ENCODE results near the gene CHMP5.

CHMP5 gene

GRCh38 chr9:33320568-33321261, 55.9 kb downstream of the CHMP5 start:
- Histone ChIP-seq H3K4me1 (ENCODE audit: control insufficient read depth, insufficient read depth, low read length) (peaks cover 40% of the 10 kb centered on the region), H3K4me2 (ENCODE audit: low read length) (peak overlapping the region; percentile 75), H3K4me3 (ENCODE audit: low read length) (peak overlapping the region; percentile 49), H3K9ac (ENCODE audit: low read depth, low read length) (peak overlapping the region; percentile 78), H3K9me3 (replicated peaks; ENCODE audit: low read length) (no peaks in the 10 kb centered on the region), H3K27me3 (ENCODE audit: control insufficient read depth, insufficient read depth, low read length) (no peaks in the 10 kb centered on the region), H3K36me3 (ENCODE audit: insufficient read depth, low read length) (peaks cover 58% of the 10 kb centered on the region)

- no peak overlapping the region for H3K4me3 ChIP-seq (ENCODE audit: low read length)
- H3K9ac ChIP-seq (ENCODE audit: low read depth, low read length) = peak overlapping the region; percentile 21
- H3K4me1 ChIP-seq (ENCODE audit: control insufficient read depth, insufficient read depth, low read length) = peaks cover 56% of the 10 kb centered on the region
- peak overlapping the region; percentile 14 for H3K4me2 ChIP-seq (ENCODE audit: low read length)
- peaks cover 30% of the 10 kb centered on the region for H3K36me3 ChIP-seq (ENCODE audit: insufficient read depth, low read length)
- H3K27me3 ChIP-seq (ENCODE audit: control insufficient read depth, insufficient read depth, low read length) = no peaks in the 10 kb centered on the region
- no peaks in the 10 kb centered on the region for H3K9me3 ChIP-seq (replicated peaks; ENCODE audit: low read length)
These were observed 64.3 kb downstream of the CHMP5 start for GRCh38 chr9:33329117-33329563.

- Histone ChIP-seq H3K4me2 (ENCODE audit: low read length) (peak overlapping the region; percentile 72), H3K9me3 (replicated peaks; ENCODE audit: low read length) (no peaks in the 10 kb centered on the region), H3K9ac (ENCODE audit: low read depth, low read length) (peak overlapping the region; percentile 65), H3K4me3 (ENCODE audit: low read length) (no peak overlapping the region), H3K4me1 (ENCODE audit: control insufficient read depth, insufficient read depth, low read length) (peaks cover 56% of the 10 kb centered on the region), H3K27me3 (ENCODE audit: control insufficient read depth, insufficient read depth, low read length) (no peaks in the 10 kb centered on the region), H3K36me3 (ENCODE audit: insufficient read depth, low read length) (peaks cover 32% of the 10 kb centered on the region)
These were observed 65.1 kb downstream of the CHMP5 start for GRCh38 chr9:33329979-33330378.

GRCh38 chr9:33331377-33331891, 66.6 kb downstream of the CHMP5 start:
- H3K9me3 ChIP-seq (replicated peaks; ENCODE audit: low read length) = no peaks in the 10 kb centered on the region
- H3K9ac ChIP-seq (ENCODE audit: low read depth, low read length) = no peak overlapping the region
- no peak overlapping the region for H3K4me2 ChIP-seq (ENCODE audit: low read length)
- H3K27me3 ChIP-seq (ENCODE audit: control insufficient read depth, insufficient read depth, low read length) = no peaks in the 10 kb centered on the region
- peaks cover 36% of the 10 kb centered on the region for H3K36me3 ChIP-seq (ENCODE audit: insufficient read depth, low read length)
- H3K4me3 ChIP-seq (ENCODE audit: low read length) = no peak overlapping the region
- peaks cover 56% of the 10 kb centered on the region for H3K4me1 ChIP-seq (ENCODE audit: control insufficient read depth, insufficient read depth, low read length)

Measured in skeletal muscle satellite cell (primary cell).